Liver (tissue), 9 donors: ENCODE measurements around the gene TMEM220. TPM values are rescaled to one million over a fixed set of nuclear protein-coding genes. Genes with fewer than 3 reads are reported as not detected.

Source experiments
- DNase-seq: peaks from one replicate; pipeline ENCODE4 v3.0.0-alpha.2; 2017; ENCODE audit warnings: low spot score
- H3K27ac ChIP-seq, 2 donors: one replicate each; pipeline ENCODE4 v1.7.0; 2013; ENCODE audit warnings: inconsistent platforms in 2 of 2, low read length in 2 of 2, control low read depth in 1 of 2, low read depth in 1 of 2, mild to moderate bottlenecking in 1 of 2
- H3K27me3 ChIP-seq, 4 donors: one replicate each; pipeline versions ENCODE4 v1.6.1 to v1.7.0; 2013; ENCODE audit warnings: low read length in 3 of 4, inconsistent platforms in 1 of 4, mild to moderate bottlenecking in 1 of 4, moderate library complexity in 1 of 4; ENCODE audit not compliant: control insufficient read depth in 4 of 4, insufficient read depth in 4 of 4
- H3K36me3 ChIP-seq, 4 donors: one replicate each; pipeline versions ENCODE4 v1.6.1 to v1.7.0; 2013; ENCODE audit warnings: low read length in 3 of 4, mild to moderate bottlenecking in 3 of 4, low read depth in 1 of 4, moderate library complexity in 1 of 4; ENCODE audit not compliant: control insufficient read depth in 4 of 4, insufficient read depth in 3 of 4
- H3K4me1 ChIP-seq, 4 donors: one replicate each; pipeline versions ENCODE4 v1.6.1 to v1.7.0; 2013; ENCODE audit warnings: low read length in 3 of 4, mild to moderate bottlenecking in 3 of 4, moderate library complexity in 1 of 4; ENCODE audit not compliant: control insufficient read depth in 4 of 4, insufficient read depth in 4 of 4
- H3K4me3 ChIP-seq, 3 donors: one replicate each; pipeline versions ENCODE4 v1.6.1 to v1.7.0; 2013; ENCODE audit warnings: low read length in 3 of 3, control low read depth in 1 of 3, low read depth in 1 of 3, mild to moderate bottlenecking in 1 of 3
- H3K9ac ChIP-seq, 2 donors: one replicate each; pipeline ENCODE4 v1.7.0; 2013; ENCODE audit warnings: low read length in 2 of 2, mild to moderate bottlenecking in 2 of 2, moderate library complexity in 2 of 2, control low read depth in 1 of 2, low read depth in 1 of 2
- H3K9me3 ChIP-seq, 4 donors: one replicate each; pipeline versions ENCODE4 v1.6.1 to v1.7.0; 2013; ENCODE audit warnings: low read length in 3 of 4; ENCODE audit not compliant: control insufficient read depth in 4 of 4
- EGR1 ChIP-seq, 2 donors: IDR thresholded peaks; 2 replicates each; pipeline ENCODE4 v1.6.1; 2016 to 2018; ENCODE audit warnings: antibody characterized with exemption in 2 of 2, low read depth in 2 of 2
- FOXA2 ChIP-seq: IDR thresholded peaks from 2 replicates; pipeline ENCODE4 v1.6.1; 2016; ENCODE audit warnings: antibody characterized with exemption
- GABPA ChIP-seq, 2 donors: IDR thresholded peaks in 1 of 2; conservative IDR thresholded peaks in 1 of 2; 2 replicates each; pipeline ENCODE4 v1.6.1; 2016; ENCODE audit warnings: antibody characterized with exemption in 2 of 2, mild to moderate bottlenecking in 1 of 2, moderate library complexity in 1 of 2
- HNF4A ChIP-seq, 2 donors: conservative IDR thresholded peaks; 2 replicates each; pipeline ENCODE4 v1.6.1; 2016; ENCODE audit warnings: antibody characterized with exemption in 2 of 2, mild to moderate bottlenecking in 2 of 2
- HNF4G ChIP-seq: IDR thresholded peaks from 2 replicates; pipeline ENCODE4 v1.6.1; 2016; ENCODE audit warnings: antibody characterized with exemption
- JUND ChIP-seq, 2 donors: IDR thresholded peaks; 2 replicates each; pipeline ENCODE4 v1.6.1; 2016; ENCODE audit warnings: antibody characterized with exemption in 2 of 2
- MAX ChIP-seq: IDR thresholded peaks from 2 replicates; pipeline ENCODE4 v1.6.1; 2016; ENCODE audit warnings: antibody characterized with exemption
- NR2F2 ChIP-seq: IDR thresholded peaks from 2 replicates; pipeline ENCODE4 v1.6.1; 2016; ENCODE audit warnings: antibody characterized with exemption
- RAD21 ChIP-seq, 2 donors: IDR thresholded peaks; 2 replicates each; pipeline ENCODE4 v1.6.1; 2016; ENCODE audit warnings: antibody characterized with exemption in 2 of 2, mild to moderate bottlenecking in 2 of 2
- REST ChIP-seq: IDR thresholded peaks from 2 replicates; pipeline ENCODE4 v1.6.1; 2016; ENCODE audit warnings: antibody characterized with exemption, mild to moderate bottlenecking
- RXRA ChIP-seq, 2 donors: IDR thresholded peaks; 2 replicates each; pipeline ENCODE4 v1.6.1; 2017 to 2018; ENCODE audit warnings: antibody characterized with exemption in 2 of 2, mild to moderate bottlenecking in 1 of 2
- SP1 ChIP-seq: IDR thresholded peaks from 2 replicates; pipeline ENCODE4 v1.6.1; 2018; ENCODE audit warnings: antibody characterized with exemption, mild to moderate bottlenecking
- TAF1 ChIP-seq: conservative IDR thresholded peaks from 2 replicates; pipeline ENCODE4 v1.6.1; 2016; ENCODE audit warnings: antibody characterized with exemption, mild to moderate bottlenecking
- YY1 ChIP-seq: IDR thresholded peaks from 2 replicates; pipeline ENCODE4 v1.6.1; 2016; ENCODE audit warnings: antibody characterized with exemption, mild to moderate bottlenecking
- ZBTB33 ChIP-seq: IDR thresholded peaks from 2 replicates; pipeline ENCODE4 v1.6.1; 2016; ENCODE audit warnings: antibody characterized with exemption
- WGBS: extraction: QIAGEN DNeasy Blood & Tissue Kit; methylation state at CpG from one replicate; pipeline ENCODE4 v1.1.7; 2013; 5-methylcytosine and 5-hydroxymethylcytosine counted together
- polyA plus RNA-seq, 2 donors: library from polyadenylated mRNA; stranded (reverse) in 1 of 2; unstranded in 1 of 2; fragments of 200-250 nt in 1 of 2; fragments of >200 nt in 1 of 2; fragmentation: Nextera tagmentation in 1 of 2; extraction: Ambion mirVana in 1 of 2; gene quantifications; one replicate each; pipeline versions ENCODE4 v1.2.1 to v1.2.3, GENCODE V29; 2013 to 2015
- total RNA-seq, 2 donors: library from RNA; depleted of rRNA; stranded (reverse); fragments of >200 nt; gene quantifications; one replicate each; pipeline ENCODE4 v1.2.3, GENCODE V29; 2014
- TF ChIP-seq, protein P1 (sequence below): IDR thresholded peaks from 2 replicates; pipeline ENCODE4 v1.6.1; 2016; ENCODE audit warnings: antibody characterized with exemption
- donor health status: healthy.
- donor health status: healthy.
- donor health status: healthy.
- donor health status: healthy.
- donor health status: healthy.

The TMEM220 gene
- total and polyA plus RNA-seq, 4 donors, result 19.6 to 126 (median 28.8) TPM

DNA sequence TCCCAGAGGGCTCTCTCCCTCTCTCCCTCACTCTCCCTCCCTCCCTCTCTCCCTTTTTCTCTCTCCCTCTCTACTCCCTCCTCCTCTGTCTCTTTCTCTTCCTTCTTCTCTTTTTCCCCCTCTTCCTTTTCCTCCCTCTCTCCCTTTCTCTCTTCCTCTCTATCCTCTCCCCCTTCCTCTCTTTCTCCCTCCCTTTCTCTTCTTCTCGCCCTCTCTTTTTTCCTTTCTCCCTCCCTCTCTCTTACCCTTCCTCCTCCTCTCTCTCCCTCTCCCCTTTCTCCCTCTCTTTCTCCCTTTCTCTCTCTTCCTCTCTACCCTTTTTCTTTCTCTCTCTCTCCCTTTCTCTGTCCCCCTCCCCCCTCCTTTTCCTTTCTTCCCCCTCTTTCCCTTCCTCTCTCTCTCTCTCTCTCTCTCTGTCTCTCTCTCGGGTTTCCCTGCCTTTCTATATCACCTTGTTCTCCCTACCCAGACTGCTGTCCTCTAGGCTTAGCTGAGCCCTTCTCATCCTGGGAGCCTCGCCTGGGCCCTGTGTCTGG, 25.8 kb upstream of the TMEM220 start:
- H3K27me3 ChIP-seq, result no peaks in the 10 kb centered on the region
- DNase-seq, result no peak
- peaks cover 15 to 44% (median 34%) of the 10 kb centered on the region in 4 donors for H3K4me1 ChIP-seq
- WGBS, result 87% methylated on average over 3 of the region's 3 CpGs
- no peak overlapping the region for H3K9ac ChIP-seq
- no peaks in the 10 kb centered on the region for H3K9me3 ChIP-seq
- peak overlapping the region; percentile 86 to 87 for H3K27ac ChIP-seq
- H3K4me3 ChIP-seq, result no peak overlapping the region
- TF ChIP-seq ZBTB33, result no peak
- no peak for TF ChIP-seq SP1
- no peak for TF ChIP-seq EGR1 (IDR thresholded peaks at IDR 0.05; ENCODE audit: low read depth in 2 of 2)
- no peak for TF ChIP-seq GABPA (IDR thresholded peaks at IDR 0.05 in 1 of 2, conservative IDR thresholded peaks at IDR 0.05 in 1 of 2)
- TF ChIP-seq YY1, result no peak
- TF ChIP-seq REST, result no peak
- TF ChIP-seq, protein P1, sequence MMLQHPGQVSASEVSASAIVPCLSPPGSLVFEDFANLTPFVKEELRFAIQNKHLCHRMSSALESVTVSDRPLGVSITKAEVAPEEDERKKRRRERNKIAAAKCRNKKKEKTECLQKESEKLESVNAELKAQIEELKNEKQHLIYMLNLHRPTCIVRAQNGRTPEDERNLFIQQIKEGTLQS, result no peak
- no peak for TF ChIP-seq TAF1
- no peak for TF ChIP-seq HNF4G
- peaks cover 0 to 3% (median 0%) of the 10 kb centered on the region in 4 donors for H3K36me3 ChIP-seq

DNA sequence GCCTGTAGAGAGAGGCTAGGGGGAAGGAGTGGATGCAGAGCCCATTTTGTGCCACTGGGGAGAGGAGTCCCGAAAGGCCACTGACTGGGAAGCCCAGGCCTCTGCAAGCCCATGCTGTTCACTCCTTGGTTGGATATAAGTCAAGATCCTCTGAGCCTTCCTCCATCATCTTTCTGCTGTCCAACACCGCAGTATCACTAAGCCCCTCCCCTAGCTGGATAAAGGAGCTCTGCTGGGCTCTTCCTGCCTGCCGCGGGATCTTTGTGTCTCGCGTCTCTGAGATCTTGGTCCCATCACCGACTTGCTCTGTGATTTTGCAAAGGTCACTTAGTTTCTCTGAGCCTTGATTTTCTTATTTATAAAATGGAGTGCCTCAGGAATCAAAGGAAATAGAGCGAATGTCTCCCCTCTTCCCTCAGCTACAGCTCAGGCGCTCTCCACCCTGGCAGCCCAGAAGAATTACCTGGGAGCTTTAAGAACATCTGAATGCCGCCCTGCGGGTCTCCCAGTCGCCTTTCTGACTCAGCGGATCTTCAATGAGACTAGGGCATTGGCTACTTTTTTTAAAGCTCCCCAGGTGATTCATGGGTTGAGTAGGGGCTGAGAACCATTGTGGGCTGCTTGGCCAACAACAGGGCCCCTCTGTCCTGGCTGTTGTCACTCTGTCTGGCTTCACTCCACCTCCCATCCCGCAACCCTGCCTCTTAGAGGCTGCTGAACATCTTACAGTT, 25.2 kb upstream of the TMEM220 start:
- no peak overlapping the region for H3K9ac ChIP-seq
- DNase-seq, result no peak
- WGBS, result 72% methylated on average over 14 of the region's 14 CpGs
- H3K4me3 ChIP-seq, result no peak overlapping the region
- peaks cover 0 to 3% (median 0%) of the 10 kb centered on the region in 4 donors for H3K36me3 ChIP-seq
- H3K27ac ChIP-seq, result peak overlapping the region; percentile 86 to 87
- peaks cover 15 to 49% (median 34%) of the 10 kb centered on the region in 4 donors for H3K4me1 ChIP-seq
- H3K9me3 ChIP-seq, result no peaks in the 10 kb centered on the region
- no peaks in the 10 kb centered on the region for H3K27me3 ChIP-seq
- TF ChIP-seq NR2F2 (no peak), FOXA2 (no peak), RXRA (IDR thresholded peaks at IDR 0.05) (no peak), SP1 (no peak), MAX (no peak), REST (no peak), RAD21 (IDR thresholded peaks at IDR 0.05) (no peak), ZBTB33 (no peak), HNF4A (conservative IDR thresholded peaks at IDR 0.05) (no peak), JUND (IDR thresholded peaks at IDR 0.05) (no peak), HNF4G (no peak)
- TF ChIP-seq, protein P1, result no peak
